Skeletal muscle satellite cell (primary cell): ENCODE measurements around the gene HELT.

Experiments used
- H3K27me3 ChIP-seq: 2 replicates; pipeline ENCODE4 v1.7.0; 2013; ENCODE audit warnings: low read length; ENCODE audit not compliant: control insufficient read depth, insufficient read depth
- H3K36me3 ChIP-seq: 2 replicates; pipeline ENCODE4 v1.7.0; 2013; ENCODE audit warnings: mild to moderate bottlenecking, control low read depth, low read length; ENCODE audit not compliant: insufficient read depth
- H3K4me1 ChIP-seq: 2 replicates; pipeline ENCODE4 v1.7.0; 2013; ENCODE audit warnings: low read length; ENCODE audit not compliant: control insufficient read depth, insufficient read depth
- H3K4me2 ChIP-seq: 2 replicates; pipeline ENCODE4 v1.7.0; 2013; ENCODE audit warnings: mild to moderate bottlenecking, low read length
- H3K4me3 ChIP-seq: 2 replicates; pipeline ENCODE4 v1.7.0; 2013; ENCODE audit warnings: low read length
- H3K9ac ChIP-seq: 2 replicates; pipeline ENCODE4 v1.7.0; 2013; ENCODE audit warnings: mild to moderate bottlenecking, low read depth, low read length, moderate library complexity
- H3K9me3 ChIP-seq: replicated peaks from 2 replicates; pipeline ENCODE4 v1.7.0; 2013; ENCODE audit warnings: mild to moderate bottlenecking, control low read depth, low read length

The HELT gene

GRCh38 chr4:185020863-185021761 is 2.8 kb downstream of the HELT start:
- Histone ChIP-seq H3K4me3 (no peak overlapping the region), H3K36me3 (no peaks in the 10 kb centered on the region), H3K4me2 (no peak overlapping the region), H3K9ac (no peak overlapping the region), H3K4me1 (no peaks in the 10 kb centered on the region), H3K27me3 (peaks cover 92% of the 10 kb centered on the region), H3K9me3 (no peaks in the 10 kb centered on the region)

GRCh38 chr4:185023471-185023870 is 5.2 kb downstream of the HELT start:
- H3K27me3 ChIP-seq = peaks cover 72% of the 10 kb centered on the region

GRCh38 chr4:185028625-185029024 is 10.3 kb downstream of the HELT start:
- Histone ChIP-seq H3K36me3 (no peaks in the 10 kb centered on the region), H3K4me2 (no peak overlapping the region), H3K4me3 (no peak overlapping the region), H3K27me3 (peaks cover 69% of the 10 kb centered on the region), H3K9ac (no peak overlapping the region), H3K9me3 (no peaks in the 10 kb centered on the region), H3K4me1 (no peaks in the 10 kb centered on the region)

More at GRCh38 chr4:185023471-185023870, 5.2 kb downstream of the HELT start:
- Histone ChIP-seq H3K9ac (no peak overlapping the region), H3K4me1 (no peaks in the 10 kb centered on the region), H3K9me3 (no peaks in the 10 kb centered on the region), H3K4me2 (no peak overlapping the region), H3K36me3 (no peaks in the 10 kb centered on the region), H3K4me3 (no peak overlapping the region)

- H3K27me3 ChIP-seq = peaks cover 67% of the 10 kb centered on the region
These were observed 13.3 kb downstream of the HELT start for GRCh38 chr4:185031611-185032010.

DNA sequence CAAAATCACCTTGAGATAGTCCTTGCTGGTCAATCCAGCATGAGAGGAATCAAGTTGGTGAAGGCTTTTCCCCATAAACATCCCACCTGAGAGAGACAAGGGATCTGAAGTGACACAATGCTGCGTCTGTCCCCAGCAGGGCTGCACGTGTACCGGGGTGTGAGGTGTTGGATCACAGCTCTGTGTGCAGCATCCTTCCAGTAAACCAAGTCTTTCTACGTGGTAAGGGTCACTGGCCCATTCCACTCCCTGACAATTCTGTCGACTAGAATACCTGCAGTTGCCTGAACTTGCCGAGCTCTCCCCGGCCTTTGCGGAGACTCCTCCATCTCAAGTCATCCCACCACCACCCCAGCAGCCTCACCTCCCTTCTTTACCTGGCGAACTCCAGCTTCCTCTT is 14.8 kb downstream of the HELT start:
- Histone ChIP-seq H3K4me3 (no peak overlapping the region), H3K27me3 (peaks cover 70% of the 10 kb centered on the region), H3K4me1 (no peaks in the 10 kb centered on the region), H3K36me3 (no peaks in the 10 kb centered on the region), H3K9me3 (no peaks in the 10 kb centered on the region), H3K4me2 (no peak overlapping the region), H3K9ac (no peak overlapping the region)

More at GRCh38 chr4:185031611-185032010, 13.3 kb downstream of the HELT start:
- Histone ChIP-seq H3K4me1 (no peaks in the 10 kb centered on the region), H3K4me2 (no peak overlapping the region), H3K4me3 (no peak overlapping the region), H3K36me3 (no peaks in the 10 kb centered on the region), H3K9ac (no peak overlapping the region), H3K9me3 (no peaks in the 10 kb centered on the region)

DNA sequence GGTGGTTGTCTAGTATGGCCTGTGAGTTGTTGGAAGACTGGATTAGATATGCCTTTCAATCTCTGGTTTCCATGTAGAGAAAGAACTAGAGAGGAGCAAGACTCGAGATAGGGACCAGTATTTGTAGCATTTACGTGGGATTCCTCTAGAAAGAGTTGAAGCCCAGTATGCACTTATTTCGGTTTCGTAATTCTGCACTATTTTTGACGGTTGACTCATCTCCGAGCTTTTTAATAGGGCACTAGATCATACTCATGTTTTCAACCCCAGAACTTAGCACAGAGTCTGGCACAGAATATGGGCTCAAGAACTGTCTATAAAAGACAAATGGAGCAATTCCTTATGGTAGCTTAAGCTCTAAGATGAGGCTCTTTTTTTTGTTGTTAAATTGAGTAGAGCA is 15.7 kb downstream of the HELT start:
- H3K36me3 ChIP-seq = no peaks in the 10 kb centered on the region
- no peaks in the 10 kb centered on the region for H3K9me3 ChIP-seq
- H3K9ac ChIP-seq = no peak overlapping the region
- peaks cover 64% of the 10 kb centered on the region for H3K27me3 ChIP-seq
- no peaks in the 10 kb centered on the region for H3K4me1 ChIP-seq
- no peak overlapping the region for H3K4me2 ChIP-seq
- H3K4me3 ChIP-seq = no peak overlapping the region

GRCh38 chr4:185035284-185035683 is 17.0 kb downstream of the HELT start:
- no peak overlapping the region for H3K4me2 ChIP-seq
- H3K9me3 ChIP-seq = no peaks in the 10 kb centered on the region
- H3K27me3 ChIP-seq = peaks cover 51% of the 10 kb centered on the region

DNA sequence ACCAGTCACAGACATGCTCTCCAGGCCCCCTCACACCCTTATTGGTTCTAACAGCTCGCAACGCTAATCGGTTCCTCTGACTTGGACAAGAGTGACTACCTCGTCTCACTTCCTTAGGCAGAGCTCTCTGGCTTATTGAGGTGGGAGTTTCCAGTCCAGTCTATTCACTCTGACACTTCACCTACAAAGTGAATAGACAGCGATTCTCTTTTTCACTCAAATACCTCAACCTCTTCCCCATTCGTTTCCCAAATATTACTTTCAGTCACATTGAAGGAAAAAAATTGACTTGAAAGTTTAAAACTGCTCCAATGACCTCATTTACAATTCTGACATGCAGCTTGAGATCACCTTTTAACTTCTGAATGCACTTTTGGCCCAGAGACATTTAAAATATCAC is 17.7 kb downstream of the HELT start:
- H3K9me3 ChIP-seq = no peaks in the 10 kb centered on the region
- H3K9ac ChIP-seq = no peak overlapping the region
- H3K27me3 ChIP-seq = peaks cover 46% of the 10 kb centered on the region
- H3K4me2 ChIP-seq = no peak overlapping the region
- H3K4me3 ChIP-seq = no peak overlapping the region
- H3K36me3 ChIP-seq = no peaks in the 10 kb centered on the region
- no peaks in the 10 kb centered on the region for H3K4me1 ChIP-seq

More at GRCh38 chr4:185035284-185035683, 17.0 kb downstream of the HELT start:
- no peaks in the 10 kb centered on the region for H3K36me3 ChIP-seq
- H3K9ac ChIP-seq = no peak overlapping the region
- H3K4me1 ChIP-seq = no peaks in the 10 kb centered on the region
- no peak overlapping the region for H3K4me3 ChIP-seq

GRCh38 chr4:185036842-185037241 is 18.6 kb downstream of the HELT start:
- Histone ChIP-seq H3K9ac (no peak overlapping the region), H3K4me3 (no peak overlapping the region), H3K4me1 (no peaks in the 10 kb centered on the region), H3K4me2 (no peak overlapping the region), H3K9me3 (no peaks in the 10 kb centered on the region), H3K27me3 (peaks cover 38% of the 10 kb centered on the region), H3K36me3 (no peaks in the 10 kb centered on the region)

- Histone ChIP-seq H3K27me3 (peaks cover 28% of the 10 kb centered on the region), H3K9ac (no peak overlapping the region), H3K4me3 (peak overlapping the region; percentile 50), H3K4me1 (no peaks in the 10 kb centered on the region), H3K36me3 (no peaks in the 10 kb centered on the region), H3K4me2 (peak overlapping the region; percentile 79), H3K9me3 (no peaks in the 10 kb centered on the region)
These were observed 21.4 kb downstream of the HELT start for GRCh38 chr4:185039508-185040273.

GRCh38 chr4:185040523-185040922 is 22.2 kb downstream of the HELT start:
- no peak overlapping the region for H3K9ac ChIP-seq
- peaks cover 26% of the 10 kb centered on the region for H3K27me3 ChIP-seq
- H3K4me3 ChIP-seq = no peak overlapping the region
- H3K4me2 ChIP-seq = no peak overlapping the region
- no peaks in the 10 kb centered on the region for H3K9me3 ChIP-seq
- H3K36me3 ChIP-seq = no peaks in the 10 kb centered on the region
- no peaks in the 10 kb centered on the region for H3K4me1 ChIP-seq
